ENCODE data around the gene CHMP4B.

GRCh38 chr20:33851842-33852466 is 40.8 kb downstream of the CHMP4B start:
- TF ChIP-seq CTCF (IDR thresholded peaks at IDR 0.05): no peak
- no peak for TF ChIP-seq POLR2A (IDR thresholded peaks at IDR 0.05)
